Mucosa of stomach (tissue), 1 donor: ENCODE measurements around the gene WWC1.
A peak's percentile ranks its signal among the peaks of the same experiment; 100 is the strongest.
"Not testable (repeated sequence)": the region's sequence is repeated elsewhere in the genome, so short reads cannot be mapped to it uniquely, and the experiment has no call there.

ENCODE experiments used
- H3K27me3 ChIP-seq: one replicate; pipeline ENCODE4 v1.7.0; 2013; ENCODE audit warnings: mild to moderate bottlenecking, low read length; ENCODE audit not compliant: control insufficient read depth, insufficient read depth
- H3K36me3 ChIP-seq: one replicate; pipeline ENCODE4 v1.7.0; 2013; ENCODE audit warnings: low read length; ENCODE audit not compliant: control insufficient read depth, insufficient read depth
- H3K4me1 ChIP-seq: one replicate; pipeline ENCODE4 v1.7.0; 2013; ENCODE audit warnings: mild to moderate bottlenecking, low read length; ENCODE audit not compliant: control insufficient read depth, insufficient read depth
- H3K4me3 ChIP-seq: one replicate; pipeline ENCODE4 v1.7.0; 2013; ENCODE audit warnings: low read length
- H3K9ac ChIP-seq: one replicate; pipeline ENCODE4 v1.7.0; 2013; ENCODE audit warnings: mild to moderate bottlenecking, low read length, moderate library complexity
- H3K9me3 ChIP-seq: one replicate; pipeline ENCODE4 v1.7.0; 2013; ENCODE audit warnings: mild to moderate bottlenecking, low read length, moderate library complexity; ENCODE audit not compliant: control insufficient read depth
- donor health status: Pancreatic carcinoma.

WWC1 gene

GRCh38 chr5:168268949-168269936 is 22.2 kb upstream of the WWC1 start:
- Histone ChIP-seq H3K4me1 (peaks cover 19% of the 10 kb centered on the region), H3K36me3 (no peaks in the 10 kb centered on the region), H3K27me3 (no peaks in the 10 kb centered on the region), H3K4me3 (peak overlapping the region; percentile 23), H3K9me3 (no peaks in the 10 kb centered on the region), H3K9ac (peak overlapping the region; percentile 58)

GRCh38 chr5:168269937-168270330 is 21.5 kb upstream of the WWC1 start:
- Histone ChIP-seq H3K27me3 (no peaks in the 10 kb centered on the region), H3K4me3 (no peak overlapping the region), H3K36me3 (no peaks in the 10 kb centered on the region), H3K4me1 (peaks cover 19% of the 10 kb centered on the region), H3K9me3 (no peaks in the 10 kb centered on the region), H3K9ac (peak overlapping the region; percentile 58)

GRCh38 chr5:168270476-168270875 is 21.0 kb upstream of the WWC1 start:
- no peak overlapping the region for H3K9ac ChIP-seq
- H3K36me3 ChIP-seq, result no peaks in the 10 kb centered on the region
- no peak overlapping the region for H3K4me3 ChIP-seq
- H3K9me3 ChIP-seq, result no peaks in the 10 kb centered on the region
- H3K4me1 ChIP-seq, result peaks cover 19% of the 10 kb centered on the region
- H3K27me3 ChIP-seq, result no peaks in the 10 kb centered on the region

- H3K9ac ChIP-seq, result no peak overlapping the region
- no peaks in the 10 kb centered on the region for H3K9me3 ChIP-seq
- no peaks in the 10 kb centered on the region for H3K36me3 ChIP-seq
- H3K4me1 ChIP-seq, result peaks cover 19% of the 10 kb centered on the region
- no peak overlapping the region for H3K4me3 ChIP-seq
- H3K27me3 ChIP-seq, result no peaks in the 10 kb centered on the region
Observed at GRCh38 chr5:168273056-168273980, 18.1 kb upstream of the WWC1 start.

GRCh38 chr5:168274406-168274805 is 17.0 kb upstream of the WWC1 start:
- no peaks in the 10 kb centered on the region for H3K27me3 ChIP-seq
- H3K9me3 ChIP-seq, result no peaks in the 10 kb centered on the region
- H3K4me1 ChIP-seq, result peaks cover 13% of the 10 kb centered on the region
- no peaks in the 10 kb centered on the region for H3K36me3 ChIP-seq
- H3K4me3 ChIP-seq, result no peak overlapping the region
- no peak overlapping the region for H3K9ac ChIP-seq

- no peaks in the 10 kb centered on the region for H3K27me3 ChIP-seq
- no peak overlapping the region for H3K4me3 ChIP-seq
- H3K9me3 ChIP-seq, result no peaks in the 10 kb centered on the region
- no peaks in the 10 kb centered on the region for H3K4me1 ChIP-seq
- no peak overlapping the region for H3K9ac ChIP-seq
- no peaks in the 10 kb centered on the region for H3K36me3 ChIP-seq
Observed at GRCh38 chr5:168275940-168276339, 15.5 kb upstream of the WWC1 start.

GRCh38 chr5:168282120-168282519 is 9.3 kb upstream of the WWC1 start:
- no peak overlapping the region for H3K4me3 ChIP-seq
- H3K9me3 ChIP-seq, result no peaks in the 10 kb centered on the region
- H3K36me3 ChIP-seq, result no peaks in the 10 kb centered on the region
- no peaks in the 10 kb centered on the region for H3K4me1 ChIP-seq
- no peak overlapping the region for H3K9ac ChIP-seq
- H3K27me3 ChIP-seq, result no peaks in the 10 kb centered on the region

- Histone ChIP-seq H3K9ac (no peak overlapping the region), H3K9me3 (no peaks in the 10 kb centered on the region), H3K27me3 (no peaks in the 10 kb centered on the region), H3K36me3 (no peaks in the 10 kb centered on the region), H3K4me3 (no peak overlapping the region), H3K4me1 (peaks cover 8% of the 10 kb centered on the region)
Observed at GRCh38 chr5:168284809-168285208, 6.6 kb upstream of the WWC1 start.

GRCh38 chr5:168285696-168286095 is 5.7 kb upstream of the WWC1 start:
- H3K9me3 ChIP-seq, result no peaks in the 10 kb centered on the region
- H3K4me3 ChIP-seq, result no peak overlapping the region
- no peaks in the 10 kb centered on the region for H3K27me3 ChIP-seq
- no peak overlapping the region for H3K9ac ChIP-seq
- no peaks in the 10 kb centered on the region for H3K36me3 ChIP-seq
- peaks cover 9% of the 10 kb centered on the region for H3K4me1 ChIP-seq

GRCh38 chr5:168286386-168286785 is 5.1 kb upstream of the WWC1 start:
- H3K27me3 ChIP-seq, result no peaks in the 10 kb centered on the region
- H3K36me3 ChIP-seq, result no peaks in the 10 kb centered on the region
- no peak overlapping the region for H3K9ac ChIP-seq
- no peaks in the 10 kb centered on the region for H3K9me3 ChIP-seq
- peaks cover 15% of the 10 kb centered on the region for H3K4me1 ChIP-seq
- H3K4me3 ChIP-seq, result no peak overlapping the region

- H3K36me3 ChIP-seq, H3K27me3 ChIP-seq, H3K9me3 ChIP-seq, H3K4me3 ChIP-seq, H3K9ac ChIP-seq: not testable (repeated sequence)
- peaks cover 15% of the 10 kb centered on the region for H3K4me1 ChIP-seq
Observed at GRCh38 chr5:168286863-168287262, 4.6 kb upstream of the WWC1 start.

- Histone ChIP-seq H3K27me3 (no peaks in the 10 kb centered on the region), H3K4me3 (no peak overlapping the region), H3K9me3 (no peaks in the 10 kb centered on the region), H3K36me3 (no peaks in the 10 kb centered on the region), H3K4me1 (peaks cover 15% of the 10 kb centered on the region), H3K9ac (no peak overlapping the region)
Observed at GRCh38 chr5:168287362-168287761, 4.1 kb upstream of the WWC1 start.
